Islet of Langerhans (tissue), 1 donor: ENCODE data around the gene HK3.

Experiments
- FAIRE-seq: peaks from one replicate; lab custom pipeline; 2011; peaks lifted over from hg19 to GRCh38; lab: Jason Lieb, UNC

Gene HK3

GRCh38 chr5:176902911-176903664 is 3.9 kb upstream of the HK3 start:
- peak; percentile 51 for FAIRE-seq

GRCh38 chr5:176902102-176902814 is 3.1 kb upstream of the HK3 start:
- no peak for FAIRE-seq

GRCh38 chr5:176901260-176902101 is 2.3 kb upstream of the HK3 start:
- FAIRE-seq = no peak

GRCh38 chr5:176900780-176901204 is 1.6 kb upstream of the HK3 start:
- FAIRE-seq = no peak

GRCh38 chr5:176899946-176900779 is 1.0 kb upstream of the HK3 start:
- no peak for FAIRE-seq

GRCh38 chr5:176897263-176897662 is 1.9 kb downstream of the HK3 start:
- FAIRE-seq = no peak

- FAIRE-seq = no peak
Measured at GRCh38 chr5:176895831-176896230, 3.3 kb downstream of the HK3 start.

- FAIRE-seq = no peak
Measured at GRCh38 chr5:176894298-176894697, 4.8 kb downstream of the HK3 start.

GRCh38 chr5:176892663-176893062 is 6.5 kb downstream of the HK3 start:
- FAIRE-seq = no peak

GRCh38 chr5:176891331-176891958 is 7.7 kb downstream of the HK3 start:
- FAIRE-seq = no peak

GRCh38 chr5:176890455-176891330 is 8.5 kb downstream of the HK3 start:
- FAIRE-seq = no peak

- no peak for FAIRE-seq
Measured at GRCh38 chr5:176889321-176890280, 9.5 kb downstream of the HK3 start.

- no peak for FAIRE-seq
Measured at GRCh38 chr5:176888865-176889165, 10.3 kb downstream of the HK3 start.

GRCh38 chr5:176888016-176888864 is 10.9 kb downstream of the HK3 start:
- no peak for FAIRE-seq

GRCh38 chr5:176887252-176887849 is 11.8 kb downstream of the HK3 start:
- FAIRE-seq = no peak

- FAIRE-seq = no peak
Measured at GRCh38 chr5:176886336-176887251, 12.6 kb downstream of the HK3 start.

GRCh38 chr5:176884571-176884890 is 14.6 kb downstream of the HK3 start:
- no peak for FAIRE-seq
